ENCODE data around the gene MED13L.
"Not testable (repeated sequence)": the region's sequence is repeated elsewhere in the genome, so short reads cannot be mapped to it uniquely, and the experiment has no call there.

The MED13L gene

GRCh38 chr12:116012757-116013156, 264.7 kb downstream of the MED13L start:
- no peak for DNase-seq (ENCODE audit: low spot score)

GRCh38 chr12:116011217-116011616, 266.3 kb downstream of the MED13L start:
- no peak for DNase-seq (ENCODE audit: low spot score)

- no peak for DNase-seq (ENCODE audit: low spot score)
Measured at GRCh38 chr12:116010467-116010866, 267.0 kb downstream of the MED13L start.

- DNase-seq (ENCODE audit: low spot score), result no peak
Measured at GRCh38 chr12:116009805-116010204, 267.7 kb downstream of the MED13L start.

DNA sequence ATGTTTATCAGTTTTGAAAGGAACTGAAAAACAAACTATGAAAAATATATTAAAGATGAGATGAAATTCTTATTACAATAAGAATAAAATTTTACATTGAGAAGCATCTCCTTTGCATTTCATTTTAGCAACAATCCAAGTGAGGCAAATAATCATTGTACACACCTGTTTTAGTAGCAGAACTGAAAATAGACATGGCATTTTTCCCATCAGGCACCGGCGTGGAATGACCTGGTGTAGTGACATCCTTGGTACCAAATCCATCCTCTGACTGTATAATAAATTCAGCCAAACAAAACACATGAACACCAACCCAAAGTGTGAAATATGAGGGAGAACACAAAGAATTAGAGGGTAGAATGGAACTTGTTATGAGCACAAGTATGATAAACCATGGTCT, 271.4 kb downstream of the MED13L start:
- DNase-seq (ENCODE audit: low spot score), result no peak

DNA sequence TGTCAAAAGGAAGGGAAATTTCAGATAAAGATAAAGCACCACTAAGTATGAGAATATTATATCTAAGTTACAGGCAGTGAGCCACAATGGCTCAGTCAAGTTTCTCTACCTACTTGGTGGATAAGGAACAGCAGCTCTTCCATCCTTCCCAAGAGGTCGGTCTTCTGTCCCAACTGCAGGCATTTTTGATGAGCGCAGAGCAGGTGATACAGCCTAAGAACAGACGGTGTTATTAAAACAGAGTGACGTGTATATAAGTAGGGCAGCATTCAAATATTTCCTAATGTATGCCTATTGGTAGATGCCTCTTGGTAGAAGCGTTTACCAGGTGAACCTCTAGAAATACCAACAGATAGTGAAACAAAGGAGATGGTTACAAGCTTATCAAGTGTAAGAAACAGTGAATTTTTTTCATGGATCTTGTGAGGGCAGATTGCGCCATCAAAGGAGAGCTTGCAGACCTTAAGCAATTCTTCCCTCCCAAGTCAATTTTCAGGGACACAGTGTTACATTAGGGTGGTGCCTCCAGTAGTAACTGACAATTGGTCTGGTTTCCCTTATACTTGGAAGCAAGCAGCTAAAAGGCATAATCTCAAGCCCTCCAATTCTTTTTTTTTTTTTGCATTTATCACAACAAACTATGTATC, 274.5 kb downstream of the MED13L start:
- DNase-seq (ENCODE audit: low spot score), result no peak

GRCh38 chr12:116000252-116000651, 277.2 kb downstream of the MED13L start:
- DNase-seq (ENCODE audit: low spot score), result no peak

- DNase-seq (ENCODE audit: low spot score), result no peak
Measured at GRCh38 chr12:115999582-115999981, 277.9 kb downstream of the MED13L start.

DNA sequence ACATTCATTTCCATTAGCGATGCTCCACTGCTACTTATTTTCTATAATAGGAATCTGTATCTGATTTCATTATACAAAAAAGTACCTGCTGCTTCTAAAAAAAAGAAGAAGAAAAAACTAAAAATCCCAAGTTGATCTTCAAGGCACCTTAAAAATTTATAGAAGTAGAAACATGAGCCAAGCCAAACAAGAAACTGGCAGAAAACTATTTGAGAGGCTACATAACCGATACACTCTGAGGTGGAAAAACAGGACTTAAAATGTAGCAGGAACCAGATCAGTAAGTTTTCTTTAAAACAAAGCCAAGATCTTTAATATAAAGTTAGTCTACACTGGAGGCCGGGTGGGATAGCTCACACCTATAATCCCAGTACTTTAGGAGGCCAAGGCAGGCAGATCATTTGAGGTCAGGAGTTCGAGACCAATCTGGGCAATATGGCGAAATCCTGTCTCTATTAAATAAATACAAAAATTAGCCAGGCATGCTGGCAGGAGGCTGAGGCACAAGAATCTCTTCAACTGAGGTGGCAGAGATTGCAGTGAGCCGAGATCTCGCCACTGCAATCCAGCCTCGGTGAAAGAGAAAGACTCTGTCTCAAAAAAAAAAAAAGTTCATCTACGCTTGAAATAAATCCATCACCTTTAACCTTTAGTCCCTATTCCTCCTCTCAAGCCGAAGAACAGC, 278.6 kb downstream of the MED13L start:
- DNase-seq (ENCODE audit: low spot score), result no peak

DNA sequence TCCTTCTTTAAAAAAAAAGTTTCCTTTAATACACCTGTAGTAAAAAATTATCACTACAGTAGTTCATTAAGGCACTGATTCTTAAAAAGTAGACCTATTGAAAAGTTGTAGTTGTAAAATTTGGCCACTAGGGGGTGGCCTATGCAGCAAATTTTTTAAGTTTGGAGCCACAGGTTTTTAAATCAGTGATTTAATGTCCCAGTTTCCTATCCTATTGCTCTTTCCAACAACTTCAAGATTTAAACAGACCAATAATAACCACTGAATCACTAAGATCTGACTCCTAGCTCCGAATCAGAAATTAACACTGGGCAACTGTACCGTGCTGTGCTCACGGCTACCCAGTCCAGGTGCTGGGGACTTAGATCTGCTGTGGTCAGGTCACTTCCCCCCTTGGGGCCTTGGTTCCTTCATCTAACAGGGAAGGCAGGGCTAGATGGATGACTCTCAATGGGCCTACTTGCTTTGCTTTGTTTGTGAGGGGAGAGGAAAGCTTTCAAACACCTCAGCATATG, 279.3 kb downstream of the MED13L start:
- peak; percentile 65 for DNase-seq (ENCODE audit: low spot score)

DNA sequence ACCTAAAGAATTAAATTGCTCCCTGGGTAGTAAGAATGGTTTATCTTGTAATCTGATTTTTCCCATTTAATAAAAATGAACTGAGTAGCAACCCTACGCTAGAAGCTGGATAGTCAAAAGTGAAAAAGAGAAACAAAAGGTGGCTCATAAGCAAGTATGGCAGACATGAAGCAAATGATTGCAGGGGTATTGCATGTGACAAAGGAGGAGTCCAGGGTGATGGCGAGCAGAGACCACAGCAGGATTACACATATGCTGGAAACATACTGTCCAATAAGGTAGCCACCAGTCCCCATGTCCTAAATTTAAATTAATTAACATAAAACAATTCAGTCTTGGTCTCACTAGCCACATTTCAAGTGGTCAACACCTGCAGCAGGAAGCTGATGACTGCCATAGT, 283.8 kb downstream of the MED13L start:
- no peak for DNase-seq (ENCODE audit: low spot score)

GRCh38 chr12:115990241-115990640, 287.3 kb downstream of the MED13L start:
- peak; percentile 51 for DNase-seq (ENCODE audit: low spot score)

DNA sequence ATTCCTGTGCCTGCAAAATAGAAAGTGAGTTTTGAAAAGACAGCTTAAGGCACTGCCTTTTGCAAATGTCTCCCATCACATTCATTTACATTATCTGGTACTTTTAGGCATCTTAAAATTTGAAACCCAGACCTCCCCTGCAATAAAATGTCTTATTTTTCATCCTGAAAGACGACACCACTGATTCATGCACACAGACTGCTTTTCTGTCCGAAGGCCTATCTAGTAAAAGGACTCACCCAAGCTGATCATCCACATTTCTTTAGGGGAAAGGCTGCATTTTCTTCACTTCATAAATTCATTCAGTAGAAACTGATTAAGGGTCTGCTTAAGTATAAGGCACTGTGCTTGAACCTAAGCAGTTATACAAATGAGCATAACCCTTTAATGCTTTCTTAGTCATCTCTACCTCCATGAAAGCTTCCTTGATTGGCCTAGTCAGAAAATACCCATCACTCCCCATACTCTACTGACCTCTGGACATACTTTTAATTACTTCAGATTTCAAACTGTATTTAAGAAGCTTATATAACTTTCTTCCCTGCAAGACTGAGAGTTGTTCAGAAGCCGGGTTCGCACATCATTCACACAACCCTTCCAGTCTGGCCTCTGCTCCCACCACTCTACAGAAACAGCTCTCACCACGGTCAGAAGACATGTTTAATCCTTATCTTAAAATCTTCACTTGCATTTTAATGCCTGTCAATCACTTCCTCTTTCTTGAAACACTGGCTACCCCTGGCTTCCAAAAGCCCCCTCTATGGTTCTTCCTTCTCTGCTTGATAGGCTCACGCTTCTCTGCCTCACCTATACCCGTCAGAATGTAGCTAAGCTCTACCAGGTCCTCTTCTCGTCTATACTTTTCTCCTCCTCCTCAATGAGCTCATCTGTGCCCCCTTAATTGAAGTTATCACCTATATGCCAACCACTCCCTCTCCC, 288.6 kb downstream of the MED13L start:
- DNase-seq (ENCODE audit: low spot score), result no peak

GRCh38 chr12:115988212-115988611, 289.3 kb downstream of the MED13L start:
- no peak for DNase-seq (ENCODE audit: low spot score)

DNA sequence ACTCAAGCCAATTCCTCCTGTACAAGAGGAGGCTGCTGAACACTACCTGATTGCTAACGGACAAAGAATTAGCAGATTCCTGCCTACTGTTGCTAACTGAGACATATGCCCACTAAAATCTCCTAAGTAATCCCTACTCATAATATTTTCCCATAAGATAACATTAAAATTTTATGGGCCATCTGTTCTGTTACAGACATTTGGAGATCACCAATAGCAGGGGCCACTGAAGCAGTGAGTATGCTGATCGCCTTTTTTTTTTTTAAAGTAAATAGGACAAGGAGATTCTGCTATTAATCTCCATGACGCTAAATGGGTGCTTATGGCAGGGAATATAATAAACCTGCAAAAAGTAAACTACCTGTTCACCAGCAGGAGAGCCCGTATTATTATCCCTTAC, 292.9 kb downstream of the MED13L start:
- no peak for DNase-seq (ENCODE audit: low spot score)

DNA sequence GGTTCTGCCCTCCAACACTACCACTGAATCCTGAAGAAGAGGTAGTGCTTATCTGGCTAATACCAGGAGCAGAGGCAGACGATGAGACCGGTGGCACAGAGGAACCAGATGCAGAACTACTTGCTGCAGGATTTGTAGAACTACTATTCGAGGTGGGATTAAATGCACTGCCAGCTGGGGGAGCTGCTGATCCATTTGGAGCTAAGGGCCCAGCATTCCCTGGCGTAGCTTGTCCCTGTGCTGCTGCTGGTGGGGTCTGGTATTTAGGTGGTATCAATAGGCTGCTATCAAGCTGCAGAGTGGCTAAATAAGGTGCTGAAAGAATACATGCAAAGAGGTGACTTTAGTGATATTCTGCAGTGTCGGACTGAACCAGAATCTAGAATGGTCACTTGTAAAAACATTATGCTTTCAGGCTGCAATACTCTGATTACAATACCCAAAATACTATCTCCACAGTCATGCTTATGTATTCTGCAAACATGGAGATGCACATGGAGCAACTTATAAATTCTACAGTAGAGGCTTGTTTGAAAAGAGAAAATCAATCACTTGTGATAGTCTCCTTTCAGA, 294.2 kb downstream of the MED13L start:
- DNase-seq (ENCODE audit: low spot score), result peak; percentile 9

DNA sequence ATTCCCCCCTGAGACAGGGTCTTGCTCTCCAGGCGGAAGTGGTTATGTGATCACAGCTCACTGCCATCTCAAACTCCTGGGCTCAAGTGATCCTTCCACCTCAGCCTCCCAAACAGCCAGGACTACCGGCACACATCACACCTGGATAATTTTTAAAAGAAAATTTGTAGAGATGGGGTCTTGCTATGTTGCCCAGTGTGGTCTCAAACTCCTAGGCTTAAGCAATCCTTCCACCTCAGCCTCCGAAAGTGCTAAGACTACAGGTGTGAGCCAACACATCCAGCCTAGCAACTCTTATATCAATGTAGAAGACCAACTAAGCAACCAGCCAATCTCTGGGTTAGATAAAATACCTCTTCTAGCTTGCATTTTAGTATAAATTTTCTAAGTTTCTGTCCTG, 297.2 kb downstream of the MED13L start:
- no peak for DNase-seq (ENCODE audit: low spot score)

DNA sequence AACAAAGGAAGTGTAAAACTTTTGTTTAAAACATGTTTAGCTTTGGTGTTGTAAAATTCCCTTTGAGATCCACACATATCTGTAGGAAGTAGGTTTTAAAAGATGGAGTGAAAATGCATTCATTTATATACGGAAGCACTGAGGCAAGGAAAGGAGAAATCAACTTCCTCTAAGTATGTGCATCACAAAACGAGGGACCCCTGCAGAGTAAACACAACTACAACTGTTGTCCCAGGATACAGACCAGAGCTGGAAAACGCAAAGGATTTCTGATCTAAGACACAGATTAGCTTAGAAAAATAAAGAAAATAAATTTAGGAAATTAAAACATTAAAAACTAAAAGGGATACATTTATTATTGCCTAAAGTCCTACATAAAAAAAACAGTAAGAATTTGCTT, 297.6 kb downstream of the MED13L start:
- DNase-seq (ENCODE audit: low spot score), result no peak

DNA sequence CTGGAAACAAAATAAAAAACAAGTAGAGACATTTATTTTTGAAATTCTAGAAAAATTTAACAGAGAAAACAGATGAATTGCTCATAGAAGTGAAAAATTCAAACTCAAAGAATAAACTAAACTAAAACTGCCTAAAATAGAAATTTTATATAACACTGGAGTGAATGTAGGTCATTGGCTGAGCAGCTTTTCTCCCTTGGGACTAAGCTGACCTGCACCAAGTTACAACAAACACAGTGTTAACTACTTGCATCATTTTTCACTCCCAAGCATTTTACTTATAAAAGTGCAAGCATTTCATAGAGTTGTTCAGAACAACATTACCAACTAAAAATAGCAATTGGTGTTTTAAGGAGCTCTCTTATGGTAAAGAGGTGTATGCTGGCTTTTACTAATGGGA, 298.1 kb downstream of the MED13L start:
- no peak for DNase-seq (ENCODE audit: low spot score)

- DNase-seq (ENCODE audit: low spot score), result not testable (repeated sequence)
Measured at GRCh38 chr12:115976829-115977228, 300.7 kb downstream of the MED13L start.

DNA sequence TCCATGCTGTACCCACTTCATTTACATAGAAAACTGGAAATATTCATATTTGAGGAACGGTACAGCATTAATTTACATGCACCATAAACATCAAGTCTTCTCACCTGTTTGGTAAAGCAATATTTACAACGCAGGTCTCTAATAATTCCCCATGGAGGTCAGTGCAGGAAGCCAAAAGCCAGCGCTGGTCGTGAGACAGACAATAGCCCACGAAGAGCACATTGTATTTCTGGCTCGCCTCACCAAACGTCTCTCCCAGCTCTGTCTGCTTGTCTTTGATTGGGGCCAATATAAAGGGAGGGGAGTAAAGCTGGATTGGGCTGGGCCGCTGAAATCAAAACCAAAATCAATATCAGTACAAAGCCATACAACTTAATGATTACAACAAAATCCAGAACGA, 302.1 kb downstream of the MED13L start:
- DNase-seq (ENCODE audit: low spot score), result no peak

All from kidney tubule cell (primary cell).